Ishikawa (cell line): ENCODE results near the gene EXOC4.

Experiments used
- CEBPB ChIP-seq: IDR thresholded peaks from 2 replicates; pipeline ENCODE4 v1.6.1; 2012
- CREB1 ChIP-seq: IDR thresholded peaks from 2 replicates; pipeline ENCODE4 v1.6.1; 2012; ENCODE audit warnings: low read depth
- EGR1 ChIP-seq: IDR thresholded peaks from 2 replicates; pipeline ENCODE4 v1.6.1; 2012
- EP300 ChIP-seq: IDR thresholded peaks from 2 replicates; pipeline ENCODE4 v1.6.1; 2012; ENCODE audit warnings: borderline replicate concordance
- FOXM1 ChIP-seq: IDR thresholded peaks from 2 replicates; pipeline ENCODE4 v1.6.1; 2012; ENCODE audit warnings: low read depth, borderline replicate concordance
- RAD21 ChIP-seq: IDR thresholded peaks from 2 replicates; pipeline ENCODE4 v1.6.1; 2012; ENCODE audit warnings: low read depth
- REST ChIP-seq: IDR thresholded peaks from 2 replicates; pipeline ENCODE4 v1.6.1; 2012; ENCODE audit warnings: low read depth, mild to moderate bottlenecking
- TAF1 ChIP-seq: IDR thresholded peaks from 2 replicates; pipeline ENCODE4 v1.6.1; 2012; ENCODE audit warnings: low read depth, mild to moderate bottlenecking
- TCF12 ChIP-seq: IDR thresholded peaks from 2 replicates; pipeline ENCODE4 v1.6.1; 2012; ENCODE audit warnings: low read depth
- TEAD4 ChIP-seq: IDR thresholded peaks from 2 replicates; pipeline ENCODE4 v1.6.1; 2012
- USF1 ChIP-seq: IDR thresholded peaks from 2 replicates; pipeline ENCODE4 v1.6.1; 2012
- YY1 ChIP-seq: IDR thresholded peaks from 2 replicates; pipeline ENCODE4 v1.6.1; 2012; ENCODE audit warnings: low read depth
- ZBTB7A ChIP-seq: IDR thresholded peaks from 2 replicates; pipeline ENCODE4 v1.6.1; 2012; ENCODE audit warnings: low read depth
- TF ChIP-seq, protein P1 (sequence below): IDR thresholded peaks from 2 replicates; pipeline ENCODE4 v1.6.1; 2012

GRCh38 chr7:133576612-133577168 lies 323.8 kb downstream of the EXOC4 start:
- TF ChIP-seq YY1 (no peak), TCF12 (no peak), EGR1 (no peak), TAF1 (no peak), REST (no peak), RAD21 (no peak), CREB1 (no peak), TEAD4 (no peak), FOXM1 (no peak), CEBPB (no peak), EP300 (no peak), ZBTB7A (no peak), USF1 (no peak)
- TF ChIP-seq, protein P1, sequence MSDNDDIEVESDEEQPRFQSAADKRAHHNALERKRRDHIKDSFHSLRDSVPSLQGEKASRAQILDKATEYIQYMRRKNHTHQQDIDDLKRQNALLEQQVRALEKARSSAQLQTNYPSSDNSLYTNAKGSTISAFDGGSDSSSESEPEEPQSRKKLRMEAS, result no peak
